Measurements from ENCODE around the gene MLYCD. TPM values are rescaled to one million over a fixed set of nuclear protein-coding genes. Genes with fewer than 3 reads are reported as not detected.

The MLYCD gene
- total and polyA plus RNA-seq, 2 donors (not counting 1 experiment from before 2014, with no cell fraction given), result 2.3 to 17.1 TPM

- ChIA-PET CTCF (interaction anchor here (1.1 kb wide), 1 partner anchor 12 kb away, joined by 3 read pairs; no protein-coding TSS in a partner anchor), POLR2A (no interaction called here)
- Histone ChIP-seq H3K4me2 (replicated peaks; ENCODE audit: low read depth, low read length, poor library complexity, severe bottlenecking) (no peak overlapping the region), H3K27ac (ENCODE audit: low read length in 2 of 2) (no peak overlapping the region), H3K9ac (ENCODE audit: low read length) (no peak overlapping the region), H3K9me3 (ENCODE audit: control extremely low read depth in 1 of 3, control insufficient read depth in 2 of 3, insufficient read depth in 1 of 3, low read length in 2 of 3) (no peaks in the 10 kb centered on the region), H3K79me2 (ENCODE audit: control insufficient read depth, insufficient read depth, low read length) (no peaks in the 10 kb centered on the region), H3K4me3 (ENCODE audit: control extremely low read depth in 1 of 5, extremely low read depth in 1 of 5, insufficient read depth in 1 of 5, low read depth in 2 of 5, low read length in 4 of 5) (no peak overlapping the region), H3K4me1 (ENCODE audit: control insufficient read depth in 2 of 2, insufficient read depth in 2 of 2, low read length in 2 of 2) (peaks cover 0 to 4% of the 10 kb centered on the region in 2 donors), H3K36me3 (replicated peaks in 1 of 2; ENCODE audit: control extremely low read depth in 1 of 2, control insufficient read depth in 1 of 2, extremely low read depth in 1 of 2, insufficient read depth in 2 of 2, low read length in 1 of 2) (no peaks in the 10 kb centered on the region), H3K27me3 (replicated peaks in 1 of 4; ENCODE audit: control extremely low read depth in 1 of 4, control insufficient read depth in 3 of 4, insufficient read depth in 4 of 4, low read length in 3 of 4) (peaks cover 0 to 17% (median 5%) of the 10 kb centered on the region in 4 experiments), H2AFZ (ENCODE audit: insufficient read depth, low read depth, low read length, poor library complexity, severe bottlenecking) (no peak overlapping the region), H4K20me1 (ENCODE audit: control insufficient read depth, insufficient read depth, low read length, poor library complexity, severe bottlenecking) (no peaks in the 10 kb centered on the region)
- H3K9me3 Mint-ChIP-seq (ENCODE audit: insufficient read depth), result no peaks in the 10 kb centered on the region
- peaks cover 6% of the 10 kb centered on the region for H3K4me1 Mint-ChIP-seq
- H3K4me3 Mint-ChIP-seq, result no peak overlapping the region
- intact Hi-C loops (cut with micrococcal nuclease), result no loop called here
- no peak overlapping the region for H3K27ac Mint-ChIP-seq
- WGBS (ENCODE audit: insufficient coverage), result 79% methylated on average over 3 of the region's 6 CpGs
- H3K27me3 Mint-ChIP-seq, result peaks cover 10% of the 10 kb centered on the region
- no peak for TF ChIP-seq EZH2 (IDR thresholded peaks at IDR 0.05; ENCODE audit: borderline replicate concordance, insufficient read depth, low read depth, low read length, poor library complexity, severe bottlenecking)
- TF ChIP-seq, protein P1, sequence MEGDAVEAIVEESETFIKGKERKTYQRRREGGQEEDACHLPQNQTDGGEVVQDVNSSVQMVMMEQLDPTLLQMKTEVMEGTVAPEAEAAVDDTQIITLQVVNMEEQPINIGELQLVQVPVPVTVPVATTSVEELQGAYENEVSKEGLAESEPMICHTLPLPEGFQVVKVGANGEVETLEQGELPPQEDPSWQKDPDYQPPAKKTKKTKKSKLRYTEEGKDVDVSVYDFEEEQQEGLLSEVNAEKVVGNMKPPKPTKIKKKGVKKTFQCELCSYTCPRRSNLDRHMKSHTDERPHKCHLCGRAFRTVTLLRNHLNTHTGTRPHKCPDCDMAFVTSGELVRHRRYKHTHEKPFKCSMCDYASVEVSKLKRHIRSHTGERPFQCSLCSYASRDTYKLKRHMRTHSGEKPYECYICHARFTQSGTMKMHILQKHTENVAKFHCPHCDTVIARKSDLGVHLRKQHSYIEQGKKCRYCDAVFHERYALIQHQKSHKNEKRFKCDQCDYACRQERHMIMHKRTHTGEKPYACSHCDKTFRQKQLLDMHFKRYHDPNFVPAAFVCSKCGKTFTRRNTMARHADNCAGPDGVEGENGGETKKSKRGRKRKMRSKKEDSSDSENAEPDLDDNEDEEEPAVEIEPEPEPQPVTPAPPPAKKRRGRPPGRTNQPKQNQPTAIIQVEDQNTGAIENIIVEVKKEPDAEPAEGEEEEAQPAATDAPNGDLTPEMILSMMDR (IDR thresholded peaks at IDR 0.05), result no peak
- ATAC-seq (ENCODE audit: low read depth) (no peak), DNase-seq (no peak)
Observed at GRCh38 chr16:83970430-83970815, 71.5 kb downstream of the MLYCD start.

GRCh38 chr16:83971165-83972130, 72.5 kb downstream of the MLYCD start:
- Mint-ChIP-seq H3K27me3 (peaks cover 12% of the 10 kb centered on the region), H3K4me3 (no peak overlapping the region), H3K27ac (no peak overlapping the region), H3K9me3 (ENCODE audit: insufficient read depth) (no peaks in the 10 kb centered on the region), H3K4me1 (peaks cover 6% of the 10 kb centered on the region)
- Histone ChIP-seq H3K36me3 (replicated peaks in 1 of 2; ENCODE audit: control extremely low read depth in 1 of 2, control insufficient read depth in 1 of 2, extremely low read depth in 1 of 2, insufficient read depth in 2 of 2, low read length in 1 of 2) (no peaks in the 10 kb centered on the region), H3K4me2 (replicated peaks; ENCODE audit: low read depth, low read length, poor library complexity, severe bottlenecking) (no peak overlapping the region), H3K9me3 (ENCODE audit: control extremely low read depth in 1 of 3, control insufficient read depth in 2 of 3, insufficient read depth in 1 of 3, low read length in 2 of 3) (no peaks in the 10 kb centered on the region), H3K9ac (ENCODE audit: low read length) (no peak overlapping the region), H3K27ac (ENCODE audit: low read length in 2 of 2) (no peak overlapping the region), H3K4me1 (ENCODE audit: control insufficient read depth in 2 of 2, insufficient read depth in 2 of 2, low read length in 2 of 2) (peaks cover 0 to 4% of the 10 kb centered on the region in 2 donors), H4K20me1 (ENCODE audit: control insufficient read depth, insufficient read depth, low read length, poor library complexity, severe bottlenecking) (no peaks in the 10 kb centered on the region), H3K4me3 (ENCODE audit: control extremely low read depth in 1 of 5, extremely low read depth in 1 of 5, insufficient read depth in 1 of 5, low read depth in 2 of 5, low read length in 4 of 5) (no peak overlapping the region), H2AFZ (ENCODE audit: insufficient read depth, low read depth, low read length, poor library complexity, severe bottlenecking) (no peak overlapping the region), H3K27me3 (replicated peaks in 1 of 4; ENCODE audit: control extremely low read depth in 1 of 4, control insufficient read depth in 3 of 4, insufficient read depth in 4 of 4, low read length in 3 of 4) (peaks cover 0 to 21% (median 5%) of the 10 kb centered on the region in 4 experiments), H3K79me2 (ENCODE audit: control insufficient read depth, insufficient read depth, low read length) (no peaks in the 10 kb centered on the region)
- intact Hi-C loops (cut with micrococcal nuclease), result no loop called here
- ATAC-seq (ENCODE audit: low read depth) (no peak), DNase-seq (no peak)
- TF ChIP-seq, protein P1 (IDR thresholded peaks at IDR 0.05), result no peak
- TF ChIP-seq EZH2 (IDR thresholded peaks at IDR 0.05; ENCODE audit: borderline replicate concordance, insufficient read depth, low read depth, low read length, poor library complexity, severe bottlenecking), result no peak
- 76% methylated on average over 24 of the region's 27 CpGs for WGBS (ENCODE audit: insufficient coverage)
- CTCF ChIA-PET, result interaction anchor here (1.1 kb wide), 1 partner anchor 13 kb away, joined by 3 read pairs; no protein-coding TSS in a partner anchor
- POLR2A ChIA-PET, result no interaction called here

All from B cell (primary cell).